ENCODE results near the gene PTPN3.

- TF ChIP-seq, protein P1, sequence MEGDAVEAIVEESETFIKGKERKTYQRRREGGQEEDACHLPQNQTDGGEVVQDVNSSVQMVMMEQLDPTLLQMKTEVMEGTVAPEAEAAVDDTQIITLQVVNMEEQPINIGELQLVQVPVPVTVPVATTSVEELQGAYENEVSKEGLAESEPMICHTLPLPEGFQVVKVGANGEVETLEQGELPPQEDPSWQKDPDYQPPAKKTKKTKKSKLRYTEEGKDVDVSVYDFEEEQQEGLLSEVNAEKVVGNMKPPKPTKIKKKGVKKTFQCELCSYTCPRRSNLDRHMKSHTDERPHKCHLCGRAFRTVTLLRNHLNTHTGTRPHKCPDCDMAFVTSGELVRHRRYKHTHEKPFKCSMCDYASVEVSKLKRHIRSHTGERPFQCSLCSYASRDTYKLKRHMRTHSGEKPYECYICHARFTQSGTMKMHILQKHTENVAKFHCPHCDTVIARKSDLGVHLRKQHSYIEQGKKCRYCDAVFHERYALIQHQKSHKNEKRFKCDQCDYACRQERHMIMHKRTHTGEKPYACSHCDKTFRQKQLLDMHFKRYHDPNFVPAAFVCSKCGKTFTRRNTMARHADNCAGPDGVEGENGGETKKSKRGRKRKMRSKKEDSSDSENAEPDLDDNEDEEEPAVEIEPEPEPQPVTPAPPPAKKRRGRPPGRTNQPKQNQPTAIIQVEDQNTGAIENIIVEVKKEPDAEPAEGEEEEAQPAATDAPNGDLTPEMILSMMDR (IDR thresholded peaks at IDR 0.05), result no peak
- TF ChIP-seq POLR2A (IDR thresholded peaks at IDR 0.05), result no peak
These were observed 118.6 kb downstream of the PTPN3 start for GRCh38 chr9:109379513-109379912.

Data from esophagus squamous epithelium (tissue), 4 donors.